ENCODE data around the gene DIS3L2.
A peak's percentile ranks its signal among the peaks of the same experiment; 100 is the strongest.

Gene DIS3L2

DNA sequence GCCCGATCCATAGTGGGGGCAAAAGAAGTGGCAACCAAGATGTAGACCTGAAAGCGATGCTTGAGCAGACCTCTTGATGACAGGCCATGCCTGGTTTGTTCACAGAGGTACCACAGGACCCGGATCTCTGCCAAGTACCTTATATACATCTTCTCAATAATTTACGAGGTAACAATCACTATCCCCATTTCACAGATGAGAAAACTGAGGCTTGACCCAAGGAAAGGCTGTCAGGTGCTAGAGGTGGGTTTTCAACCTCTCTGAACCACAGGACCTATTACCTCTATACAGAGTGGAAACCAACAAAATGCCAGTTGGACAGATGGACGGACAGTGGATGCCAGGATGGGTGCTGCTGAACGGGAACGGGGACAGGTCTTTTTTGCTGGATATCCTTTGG lies 13.8 kb upstream of the DIS3L2 start:
- no peak for TF ChIP-seq BACH2 (CRISPR knock-in tag; IDR thresholded peaks at IDR 0.05; ENCODE audit: borderline replicate concordance)
- no peak for TF ChIP-seq GLIS3 (CRISPR knock-in tag; IDR thresholded peaks at IDR 0.05)
- TF ChIP-seq ZNF70 (CRISPR knock-in tag; IDR thresholded peaks at IDR 0.05), result no peak
- no peak for TF ChIP-seq TCF4 (CRISPR knock-in tag; IDR thresholded peaks at IDR 0.05; ENCODE audit: borderline replicate concordance)
- TF ChIP-seq ESRRG (CRISPR knock-in tag; IDR thresholded peaks at IDR 0.05), result no peak
- TF ChIP-seq OSR1 (CRISPR knock-in tag; IDR thresholded peaks at IDR 0.05), result no peak
- no peak for TF ChIP-seq ZFP3 (CRISPR knock-in tag; IDR thresholded peaks at IDR 0.05)
- no peak for TF ChIP-seq ISL1 (CRISPR knock-in tag; IDR thresholded peaks at IDR 0.05)
- TF ChIP-seq, protein P1, sequence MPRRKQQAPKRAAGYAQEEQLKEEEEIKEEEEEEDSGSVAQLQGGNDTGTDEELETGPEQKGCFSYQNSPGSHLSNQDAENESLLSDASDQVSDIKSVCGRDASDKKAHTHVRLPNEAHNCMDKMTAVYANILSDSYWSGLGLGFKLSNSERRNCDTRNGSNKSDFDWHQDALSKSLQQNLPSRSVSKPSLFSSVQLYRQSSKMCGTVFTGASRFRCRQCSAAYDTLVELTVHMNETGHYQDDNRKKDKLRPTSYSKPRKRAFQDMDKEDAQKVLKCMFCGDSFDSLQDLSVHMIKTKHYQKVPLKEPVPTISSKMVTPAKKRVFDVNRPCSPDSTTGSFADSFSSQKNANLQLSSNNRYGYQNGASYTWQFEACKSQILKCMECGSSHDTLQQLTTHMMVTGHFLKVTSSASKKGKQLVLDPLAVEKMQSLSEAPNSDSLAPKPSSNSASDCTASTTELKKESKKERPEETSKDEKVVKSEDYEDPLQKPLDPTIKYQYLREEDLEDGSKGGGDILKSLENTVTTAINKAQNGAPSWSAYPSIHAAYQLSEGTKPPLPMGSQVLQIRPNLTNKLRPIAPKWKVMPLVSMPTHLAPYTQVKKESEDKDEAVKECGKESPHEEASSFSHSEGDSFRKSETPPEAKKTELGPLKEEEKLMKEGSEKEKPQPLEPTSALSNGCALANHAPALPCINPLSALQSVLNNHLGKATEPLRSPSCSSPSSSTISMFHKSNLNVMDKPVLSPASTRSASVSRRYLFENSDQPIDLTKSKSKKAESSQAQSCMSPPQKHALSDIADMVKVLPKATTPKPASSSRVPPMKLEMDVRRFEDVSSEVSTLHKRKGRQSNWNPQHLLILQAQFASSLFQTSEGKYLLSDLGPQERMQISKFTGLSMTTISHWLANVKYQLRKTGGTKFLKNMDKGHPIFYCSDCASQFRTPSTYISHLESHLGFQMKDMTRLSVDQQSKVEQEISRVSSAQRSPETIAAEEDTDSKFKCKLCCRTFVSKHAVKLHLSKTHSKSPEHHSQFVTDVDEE (CRISPR knock-in tag; IDR thresholded peaks at IDR 0.05), result no peak
- TF ChIP-seq ARNTL (CRISPR knock-in tag; IDR thresholded peaks at IDR 0.05; ENCODE audit: borderline replicate concordance, low read depth), result no peak
- TF ChIP-seq, protein P2, sequence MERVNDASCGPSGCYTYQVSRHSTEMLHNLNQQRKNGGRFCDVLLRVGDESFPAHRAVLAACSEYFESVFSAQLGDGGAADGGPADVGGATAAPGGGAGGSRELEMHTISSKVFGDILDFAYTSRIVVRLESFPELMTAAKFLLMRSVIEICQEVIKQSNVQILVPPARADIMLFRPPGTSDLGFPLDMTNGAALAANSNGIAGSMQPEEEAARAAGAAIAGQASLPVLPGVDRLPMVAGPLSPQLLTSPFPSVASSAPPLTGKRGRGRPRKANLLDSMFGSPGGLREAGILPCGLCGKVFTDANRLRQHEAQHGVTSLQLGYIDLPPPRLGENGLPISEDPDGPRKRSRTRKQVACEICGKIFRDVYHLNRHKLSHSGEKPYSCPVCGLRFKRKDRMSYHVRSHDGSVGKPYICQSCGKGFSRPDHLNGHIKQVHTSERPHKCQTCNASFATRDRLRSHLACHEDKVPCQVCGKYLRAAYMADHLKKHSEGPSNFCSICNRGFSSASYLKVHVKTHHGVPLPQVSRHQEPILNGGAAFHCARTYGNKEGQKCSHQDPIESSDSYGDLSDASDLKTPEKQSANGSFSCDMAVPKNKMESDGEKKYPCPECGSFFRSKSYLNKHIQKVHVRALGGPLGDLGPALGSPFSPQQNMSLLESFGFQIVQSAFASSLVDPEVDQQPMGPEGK (CRISPR knock-in tag; IDR thresholded peaks at IDR 0.05; ENCODE audit: borderline replicate concordance), result no peak
- TF ChIP-seq CSDC2 (CRISPR knock-in tag; IDR thresholded peaks at IDR 0.05), result no peak
- TF ChIP-seq ZFP30 (CRISPR knock-in tag; IDR thresholded peaks at IDR 0.05), result no peak
- TF ChIP-seq, protein P3, sequence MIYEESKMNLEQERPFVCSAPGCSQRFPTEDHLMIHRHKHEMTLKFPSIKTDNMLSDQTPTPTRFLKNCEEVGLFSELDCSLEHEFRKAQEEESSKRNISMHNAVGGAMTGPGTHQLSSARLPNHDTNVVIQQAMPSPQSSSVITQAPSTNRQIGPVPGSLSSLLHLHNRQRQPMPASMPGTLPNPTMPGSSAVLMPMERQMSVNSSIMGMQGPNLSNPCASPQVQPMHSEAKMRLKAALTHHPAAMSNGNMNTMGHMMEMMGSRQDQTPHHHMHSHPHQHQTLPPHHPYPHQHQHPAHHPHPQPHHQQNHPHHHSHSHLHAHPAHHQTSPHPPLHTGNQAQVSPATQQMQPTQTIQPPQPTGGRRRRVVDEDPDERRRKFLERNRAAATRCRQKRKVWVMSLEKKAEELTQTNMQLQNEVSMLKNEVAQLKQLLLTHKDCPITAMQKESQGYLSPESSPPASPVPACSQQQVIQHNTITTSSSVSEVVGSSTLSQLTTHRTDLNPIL (CRISPR knock-in tag; IDR thresholded peaks at IDR 0.05; ENCODE audit: low read depth), result no peak
- no peak for TF ChIP-seq ZNF8 (CRISPR knock-in tag; IDR thresholded peaks at IDR 0.05)
- no peak for TF ChIP-seq PPARA (CRISPR knock-in tag; IDR thresholded peaks at IDR 0.05; ENCODE audit: borderline replicate concordance)

DNA sequence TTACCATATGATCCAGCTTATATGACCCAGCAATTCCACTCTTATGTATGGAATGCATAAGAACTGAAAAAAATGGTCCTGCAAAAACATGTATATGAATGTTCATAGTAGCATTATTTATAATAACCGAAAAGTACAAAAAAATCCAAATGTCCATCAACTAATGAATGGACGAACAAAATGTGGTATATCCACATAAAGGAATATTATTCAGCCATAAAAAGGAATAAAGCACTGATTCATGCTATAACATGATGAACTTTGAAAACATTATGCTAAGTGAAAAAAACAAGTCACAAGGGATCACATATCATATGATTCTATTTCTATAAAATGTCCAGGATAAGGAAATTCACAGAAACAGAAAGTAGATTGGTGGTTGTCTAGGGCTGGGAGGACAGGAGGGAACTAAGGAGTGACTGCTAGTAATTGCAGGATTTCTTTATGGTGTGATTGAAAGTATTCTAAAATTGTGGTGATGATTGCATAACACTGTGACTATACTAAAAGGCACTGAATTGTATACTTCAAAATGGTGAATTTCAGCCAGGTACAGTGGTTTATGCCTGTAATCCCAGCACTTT lies 10.0 kb upstream of the DIS3L2 start:
- TF ChIP-seq ZNF8 (CRISPR knock-in tag; IDR thresholded peaks at IDR 0.05) (peak; percentile 96), TOX (CRISPR knock-in tag; IDR thresholded peaks at IDR 0.05; ENCODE audit: borderline replicate concordance) (no peak)
- TF ChIP-seq, protein P4, sequence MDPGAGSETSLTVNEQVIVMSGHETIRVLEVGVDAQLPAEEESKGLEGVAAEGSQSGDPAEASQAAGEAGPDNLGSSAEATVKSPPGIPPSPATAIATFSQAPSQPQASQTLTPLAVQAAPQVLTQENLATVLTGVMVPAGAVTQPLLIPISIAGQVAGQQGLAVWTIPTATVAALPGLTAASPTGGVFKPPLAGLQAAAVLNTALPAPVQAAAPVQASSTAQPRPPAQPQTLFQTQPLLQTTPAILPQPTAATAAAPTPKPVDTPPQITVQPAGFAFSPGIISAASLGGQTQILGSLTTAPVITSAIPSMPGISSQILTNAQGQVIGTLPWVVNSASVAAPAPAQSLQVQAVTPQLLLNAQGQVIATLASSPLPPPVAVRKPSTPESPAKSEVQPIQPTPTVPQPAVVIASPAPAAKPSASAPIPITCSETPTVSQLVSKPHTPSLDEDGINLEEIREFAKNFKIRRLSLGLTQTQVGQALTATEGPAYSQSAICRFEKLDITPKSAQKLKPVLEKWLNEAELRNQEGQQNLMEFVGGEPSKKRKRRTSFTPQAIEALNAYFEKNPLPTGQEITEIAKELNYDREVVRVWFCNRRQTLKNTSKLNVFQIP (CRISPR knock-in tag; IDR thresholded peaks at IDR 0.05; ENCODE audit: borderline replicate concordance, low read depth), result no peak
- no peak for ATAC-seq

More for the DNA sequence above, 13.8 kb upstream of the DIS3L2 start:
- no peak for ATAC-seq

DNA sequence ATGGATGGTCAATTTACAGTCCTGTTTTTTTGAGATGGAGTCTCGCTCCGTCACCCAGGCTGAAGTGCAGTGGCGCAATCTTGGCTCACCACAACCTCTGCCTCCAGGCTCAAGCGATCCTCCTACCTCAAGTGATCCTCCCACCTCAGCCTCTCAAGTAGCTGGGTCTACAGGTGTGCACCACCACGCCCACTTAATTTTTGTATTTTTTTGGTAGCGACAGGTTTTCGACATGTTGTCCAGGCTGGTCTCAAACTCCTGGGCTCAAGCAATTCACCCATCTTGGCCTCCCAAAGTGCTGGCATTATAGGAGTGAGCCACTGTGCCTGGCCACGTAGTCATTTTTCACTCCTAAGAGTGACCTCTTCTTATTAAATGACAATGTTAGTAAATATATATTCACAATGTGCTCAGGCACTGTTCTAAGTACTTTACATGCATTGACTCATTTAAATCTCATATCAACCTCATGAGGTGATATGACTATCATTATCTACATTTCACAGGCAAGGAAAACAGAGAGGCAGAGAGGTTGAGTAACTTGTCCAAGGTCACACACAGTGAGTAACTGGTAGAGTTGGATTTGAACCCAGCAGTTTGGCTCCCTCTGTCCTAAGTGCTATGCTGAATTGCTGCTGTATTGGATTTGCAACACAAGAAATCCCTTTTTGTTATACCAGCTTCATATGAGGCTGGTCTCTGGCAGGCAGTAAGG lies 5.6 kb upstream of the DIS3L2 start:
- ATAC-seq, result no peak
- TF ChIP-seq, protein P3 (CRISPR knock-in tag; IDR thresholded peaks at IDR 0.05; ENCODE audit: low read depth), result no peak
- no peak for TF ChIP-seq TOX (CRISPR knock-in tag; IDR thresholded peaks at IDR 0.05; ENCODE audit: borderline replicate concordance)
- TF ChIP-seq GLIS3 (CRISPR knock-in tag; IDR thresholded peaks at IDR 0.05), result no peak
- TF ChIP-seq, protein P5, sequence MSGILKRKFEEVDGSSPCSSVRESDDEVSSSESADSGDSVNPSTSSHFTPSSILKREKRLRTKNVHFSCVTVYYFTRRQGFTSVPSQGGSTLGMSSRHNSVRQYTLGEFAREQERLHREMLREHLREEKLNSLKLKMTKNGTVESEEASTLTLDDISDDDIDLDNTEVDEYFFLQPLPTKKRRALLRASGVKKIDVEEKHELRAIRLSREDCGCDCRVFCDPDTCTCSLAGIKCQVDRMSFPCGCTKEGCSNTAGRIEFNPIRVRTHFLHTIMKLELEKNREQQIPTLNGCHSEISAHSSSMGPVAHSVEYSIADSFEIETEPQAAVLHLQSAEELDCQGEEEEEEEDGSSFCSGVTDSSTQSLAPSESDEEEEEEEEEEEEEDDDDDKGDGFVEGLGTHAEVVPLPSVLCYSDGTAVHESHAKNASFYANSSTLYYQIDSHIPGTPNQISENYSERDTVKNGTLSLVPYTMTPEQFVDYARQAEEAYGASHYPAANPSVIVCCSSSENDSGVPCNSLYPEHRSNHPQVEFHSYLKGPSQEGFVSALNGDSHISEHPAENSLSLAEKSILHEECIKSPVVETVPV (CRISPR knock-in tag; IDR thresholded peaks at IDR 0.05), result no peak
- no peak for TF ChIP-seq ZNF8 (CRISPR knock-in tag; IDR thresholded peaks at IDR 0.05)
- TF ChIP-seq RARB (CRISPR knock-in tag; IDR thresholded peaks at IDR 0.05), result no peak
- TF ChIP-seq, protein P2 (CRISPR knock-in tag; IDR thresholded peaks at IDR 0.05; ENCODE audit: borderline replicate concordance), result no peak
- TF ChIP-seq, protein P1 (CRISPR knock-in tag; IDR thresholded peaks at IDR 0.05), result no peak
- no peak for TF ChIP-seq ESRRG (CRISPR knock-in tag; IDR thresholded peaks at IDR 0.05)
- TF ChIP-seq ZC3H10 (CRISPR knock-in tag; IDR thresholded peaks at IDR 0.05), result no peak

All from SK-N-SH treated with all-trans-retinoic acid at 6 μM for 48 hours (cell line).